ENCODE measurements around the gene PGAM1.
"Not testable (repeated sequence)": the region's sequence is repeated elsewhere in the genome, so short reads cannot be mapped to it uniquely, and the experiment has no call there.

The PGAM1 gene

GRCh38 chr10:97407211-97407951 is 18.6 kb upstream of the PGAM1 start:
- H3K27ac ChIP-seq = peak overlapping the region; percentile 73
- DNase-seq (ENCODE audit: low read depth, low spot score) = no peak

- H3K27ac ChIP-seq = peak overlapping the region; percentile 73
- DNase-seq (ENCODE audit: low read depth, low spot score) = no peak
These were observed 18.1 kb upstream of the PGAM1 start for GRCh38 chr10:97407952-97408248.

GRCh38 chr10:97408496-97408992 is 17.4 kb upstream of the PGAM1 start:
- H3K27ac ChIP-seq = peak overlapping the region; percentile 73
- DNase-seq (ENCODE audit: low read depth, low spot score) = no peak

- DNase-seq (ENCODE audit: low read depth, low spot score) = no peak
- H3K27ac ChIP-seq = peak overlapping the region; percentile 95
These were observed 14.6 kb upstream of the PGAM1 start for GRCh38 chr10:97411406-97411805.

GRCh38 chr10:97412891-97413304 is 13.1 kb upstream of the PGAM1 start:
- peak; percentile 99 for DNase-seq (ENCODE audit: low read depth, low spot score)

GRCh38 chr10:97416565-97416964 is 9.4 kb upstream of the PGAM1 start:
- no peak for DNase-seq (ENCODE audit: low read depth, low spot score)

More at GRCh38 chr10:97412891-97413304, 13.1 kb upstream of the PGAM1 start:
- H3K27ac ChIP-seq = peak overlapping the region; percentile 95

GRCh38 chr10:97423757-97424098 is 2.3 kb upstream of the PGAM1 start:
- not testable (repeated sequence) for DNase-seq (ENCODE audit: low read depth, low spot score)
- peak overlapping the region; percentile 91 for H3K27ac ChIP-seq

More at GRCh38 chr10:97416565-97416964, 9.4 kb upstream of the PGAM1 start:
- no peak overlapping the region for H3K27ac ChIP-seq

- DNase-seq (ENCODE audit: low read depth, low spot score) = no peak
- H3K27ac ChIP-seq = peak overlapping the region; percentile 91
These were observed 982 bp downstream of the PGAM1 start for GRCh38 chr10:97426776-97427570.

GRCh38 chr10:97427571-97428179 is 1.7 kb downstream of the PGAM1 start:
- no peak for DNase-seq (ENCODE audit: low read depth, low spot score)
- H3K27ac ChIP-seq = peak overlapping the region; percentile 91

- DNase-seq (ENCODE audit: low read depth, low spot score) = no peak
- peak overlapping the region; percentile 91 for H3K27ac ChIP-seq
These were observed 2.6 kb downstream of the PGAM1 start for GRCh38 chr10:97428572-97428981.

- peak overlapping the region; percentile 7 for H3K27ac ChIP-seq
- no peak for DNase-seq (ENCODE audit: low read depth, low spot score)
These were observed 8.1 kb downstream of the PGAM1 start for GRCh38 chr10:97434055-97434454.

GRCh38 chr10:97434557-97434956 is 8.6 kb downstream of the PGAM1 start:
- DNase-seq (ENCODE audit: low read depth, low spot score) = no peak
- H3K27ac ChIP-seq = peak overlapping the region; percentile 7

GRCh38 chr10:97435211-97435610 is 9.2 kb downstream of the PGAM1 start:
- H3K27ac ChIP-seq = no peak overlapping the region
- DNase-seq (ENCODE audit: low read depth, low spot score) = no peak

- no peak for DNase-seq (ENCODE audit: low read depth, low spot score)
- H3K27ac ChIP-seq = no peak overlapping the region
These were observed 16.3 kb downstream of the PGAM1 start for GRCh38 chr10:97442277-97442676.

- no peak for DNase-seq (ENCODE audit: low read depth, low spot score)
- no peak overlapping the region for H3K27ac ChIP-seq
These were observed 18.2 kb downstream of the PGAM1 start for GRCh38 chr10:97444212-97444611.

- DNase-seq (ENCODE audit: low read depth, low spot score) = no peak
- peak overlapping the region; percentile 40 for H3K27ac ChIP-seq
These were observed 19.3 kb downstream of the PGAM1 start for GRCh38 chr10:97445357-97445721.

GRCh38 chr10:97445722-97446639 is 20.0 kb downstream of the PGAM1 start, which contains the start of the genes EXOSC1 and ZDHHC16:
TSS of gene EXOSC1 (minus strand) at chr10:97446006. CDS start at chr10:97445985, 21 bp downstream.
TSS of gene ZDHHC16 (plus strand) at chr10:97446175. CDS start at chr10:97451676, 5,501 bp downstream.
- peak within 1 kb of the TSS; percentile 40 for H3K27ac ChIP-seq
- peak; percentile 90 for DNase-seq (ENCODE audit: low read depth, low spot score)

GRCh38 chr10:97450828-97451227 is 24.8 kb downstream of the PGAM1 start:
- H3K27ac ChIP-seq = peak overlapping the region; percentile 36
- no peak for DNase-seq (ENCODE audit: low read depth, low spot score)

- peak overlapping the region; percentile 36 for H3K27ac ChIP-seq
- no peak for DNase-seq (ENCODE audit: low read depth, low spot score)
These were observed 25.6 kb downstream of the PGAM1 start for GRCh38 chr10:97451605-97452004.

- no peak for DNase-seq (ENCODE audit: low read depth, low spot score)
- H3K27ac ChIP-seq = no peak overlapping the region
These were observed 26.4 kb downstream of the PGAM1 start for GRCh38 chr10:97452352-97452751.

All from epithelial cell of prostate (primary cell).